ENCODE measurements around the gene FAM168A.

FAM168A gene

DNA sequence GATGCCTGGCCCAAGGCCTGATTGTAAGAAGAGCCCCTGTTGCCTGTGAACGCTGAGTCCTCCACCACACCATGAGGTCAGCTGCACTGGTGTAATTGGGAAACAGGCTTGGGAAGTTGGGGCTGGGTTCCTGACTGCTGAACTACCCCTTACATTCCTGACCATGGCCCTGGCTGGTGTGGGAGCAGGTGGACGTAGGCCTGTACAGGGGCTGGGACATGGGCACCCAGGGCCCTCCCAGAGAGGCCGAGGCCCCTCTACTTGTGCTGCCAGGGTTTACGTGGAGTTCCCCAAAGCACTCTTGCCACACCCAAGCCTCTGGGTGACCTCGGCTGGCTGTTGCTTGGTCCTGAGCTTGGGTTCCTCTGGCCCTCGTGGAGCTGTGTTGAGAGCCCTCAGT is 216.3 kb downstream of the FAM168A start:
- ATAC-seq = no peak

DNA sequence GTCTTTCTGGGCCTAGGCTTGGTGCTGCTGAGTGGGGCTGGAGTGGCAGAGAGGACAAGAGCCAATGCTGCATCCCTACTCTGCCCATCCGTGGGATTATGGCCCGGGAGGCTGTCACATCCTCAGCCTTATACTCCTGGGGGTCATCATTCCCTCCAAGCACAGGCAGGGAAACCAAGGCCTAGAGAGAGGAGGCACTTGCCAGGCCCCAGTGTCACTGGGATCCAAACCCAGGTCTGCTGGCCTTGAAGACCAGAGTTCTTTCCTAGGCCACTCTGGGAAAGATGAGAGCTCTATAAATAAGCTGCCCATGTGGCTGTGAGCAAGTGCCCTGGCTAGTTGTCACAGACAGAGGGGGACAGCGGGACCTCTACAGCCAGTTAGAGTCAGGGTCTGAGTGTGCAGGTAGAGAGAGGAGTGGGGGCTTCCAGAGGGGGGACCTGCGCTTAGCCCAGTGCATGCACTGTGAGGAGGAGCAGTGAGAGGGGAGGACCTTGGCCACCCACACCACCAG is 217.0 kb downstream of the FAM168A start:
- TF ChIP-seq ZFP3 (CRISPR knock-in tag; IDR thresholded peaks at IDR 0.05) (no peak), ESRRG (CRISPR knock-in tag; IDR thresholded peaks at IDR 0.05) (no peak), PPARA (CRISPR knock-in tag; IDR thresholded peaks at IDR 0.05; ENCODE audit: borderline replicate concordance) (no peak), ZC3H10 (CRISPR knock-in tag; IDR thresholded peaks at IDR 0.05) (no peak), TCF4 (CRISPR knock-in tag; IDR thresholded peaks at IDR 0.05; ENCODE audit: borderline replicate concordance) (no peak), CSDC2 (CRISPR knock-in tag; IDR thresholded peaks at IDR 0.05) (no peak), GLIS3 (CRISPR knock-in tag; IDR thresholded peaks at IDR 0.05) (no peak), ZFP30 (CRISPR knock-in tag; IDR thresholded peaks at IDR 0.05) (no peak), ZNF8 (CRISPR knock-in tag; IDR thresholded peaks at IDR 0.05) (no peak), ISL1 (CRISPR knock-in tag; IDR thresholded peaks at IDR 0.05) (no peak)
- TF ChIP-seq, protein P1, sequence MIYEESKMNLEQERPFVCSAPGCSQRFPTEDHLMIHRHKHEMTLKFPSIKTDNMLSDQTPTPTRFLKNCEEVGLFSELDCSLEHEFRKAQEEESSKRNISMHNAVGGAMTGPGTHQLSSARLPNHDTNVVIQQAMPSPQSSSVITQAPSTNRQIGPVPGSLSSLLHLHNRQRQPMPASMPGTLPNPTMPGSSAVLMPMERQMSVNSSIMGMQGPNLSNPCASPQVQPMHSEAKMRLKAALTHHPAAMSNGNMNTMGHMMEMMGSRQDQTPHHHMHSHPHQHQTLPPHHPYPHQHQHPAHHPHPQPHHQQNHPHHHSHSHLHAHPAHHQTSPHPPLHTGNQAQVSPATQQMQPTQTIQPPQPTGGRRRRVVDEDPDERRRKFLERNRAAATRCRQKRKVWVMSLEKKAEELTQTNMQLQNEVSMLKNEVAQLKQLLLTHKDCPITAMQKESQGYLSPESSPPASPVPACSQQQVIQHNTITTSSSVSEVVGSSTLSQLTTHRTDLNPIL (CRISPR knock-in tag; IDR thresholded peaks at IDR 0.05; ENCODE audit: low read depth) = no peak
- ATAC-seq = no peak

More for the DNA sequence above, 216.3 kb downstream of the FAM168A start:
- TF ChIP-seq, protein P2, sequence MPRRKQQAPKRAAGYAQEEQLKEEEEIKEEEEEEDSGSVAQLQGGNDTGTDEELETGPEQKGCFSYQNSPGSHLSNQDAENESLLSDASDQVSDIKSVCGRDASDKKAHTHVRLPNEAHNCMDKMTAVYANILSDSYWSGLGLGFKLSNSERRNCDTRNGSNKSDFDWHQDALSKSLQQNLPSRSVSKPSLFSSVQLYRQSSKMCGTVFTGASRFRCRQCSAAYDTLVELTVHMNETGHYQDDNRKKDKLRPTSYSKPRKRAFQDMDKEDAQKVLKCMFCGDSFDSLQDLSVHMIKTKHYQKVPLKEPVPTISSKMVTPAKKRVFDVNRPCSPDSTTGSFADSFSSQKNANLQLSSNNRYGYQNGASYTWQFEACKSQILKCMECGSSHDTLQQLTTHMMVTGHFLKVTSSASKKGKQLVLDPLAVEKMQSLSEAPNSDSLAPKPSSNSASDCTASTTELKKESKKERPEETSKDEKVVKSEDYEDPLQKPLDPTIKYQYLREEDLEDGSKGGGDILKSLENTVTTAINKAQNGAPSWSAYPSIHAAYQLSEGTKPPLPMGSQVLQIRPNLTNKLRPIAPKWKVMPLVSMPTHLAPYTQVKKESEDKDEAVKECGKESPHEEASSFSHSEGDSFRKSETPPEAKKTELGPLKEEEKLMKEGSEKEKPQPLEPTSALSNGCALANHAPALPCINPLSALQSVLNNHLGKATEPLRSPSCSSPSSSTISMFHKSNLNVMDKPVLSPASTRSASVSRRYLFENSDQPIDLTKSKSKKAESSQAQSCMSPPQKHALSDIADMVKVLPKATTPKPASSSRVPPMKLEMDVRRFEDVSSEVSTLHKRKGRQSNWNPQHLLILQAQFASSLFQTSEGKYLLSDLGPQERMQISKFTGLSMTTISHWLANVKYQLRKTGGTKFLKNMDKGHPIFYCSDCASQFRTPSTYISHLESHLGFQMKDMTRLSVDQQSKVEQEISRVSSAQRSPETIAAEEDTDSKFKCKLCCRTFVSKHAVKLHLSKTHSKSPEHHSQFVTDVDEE (CRISPR knock-in tag; IDR thresholded peaks at IDR 0.05) = no peak
- TF ChIP-seq ZFP30 (CRISPR knock-in tag; IDR thresholded peaks at IDR 0.05) = no peak

DNA sequence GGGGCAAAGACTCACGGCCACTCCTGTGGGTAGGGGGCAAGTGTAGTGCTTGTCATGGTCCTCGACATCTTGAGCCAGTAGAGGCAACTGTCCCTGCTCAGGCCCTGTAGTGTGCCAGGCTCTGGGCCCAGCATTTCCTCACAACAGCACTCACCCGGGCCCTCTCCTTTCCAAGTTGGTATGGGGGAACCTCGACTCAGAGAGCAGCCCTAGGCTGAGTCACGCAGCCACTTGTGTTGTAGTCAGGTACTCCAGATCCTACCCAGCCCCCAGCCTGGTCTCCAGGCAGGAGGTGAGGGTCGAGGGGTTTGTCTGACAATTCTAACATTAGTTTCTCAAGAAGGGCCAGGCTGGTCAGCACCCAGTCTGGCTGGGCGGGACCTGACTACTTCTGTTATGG is 217.6 kb downstream of the FAM168A start:
- no peak for ATAC-seq
- TF ChIP-seq ZNF565 (CRISPR knock-in tag; conservative IDR thresholded peaks at IDR 0.05; ENCODE audit: low read depth) (no peak), ISL1 (CRISPR knock-in tag; IDR thresholded peaks at IDR 0.05) (no peak), ZC3H10 (CRISPR knock-in tag; IDR thresholded peaks at IDR 0.05) (no peak), CSDC2 (CRISPR knock-in tag; IDR thresholded peaks at IDR 0.05) (no peak), BACH2 (CRISPR knock-in tag; IDR thresholded peaks at IDR 0.05; ENCODE audit: borderline replicate concordance) (no peak)
- TF ChIP-seq, protein P3, sequence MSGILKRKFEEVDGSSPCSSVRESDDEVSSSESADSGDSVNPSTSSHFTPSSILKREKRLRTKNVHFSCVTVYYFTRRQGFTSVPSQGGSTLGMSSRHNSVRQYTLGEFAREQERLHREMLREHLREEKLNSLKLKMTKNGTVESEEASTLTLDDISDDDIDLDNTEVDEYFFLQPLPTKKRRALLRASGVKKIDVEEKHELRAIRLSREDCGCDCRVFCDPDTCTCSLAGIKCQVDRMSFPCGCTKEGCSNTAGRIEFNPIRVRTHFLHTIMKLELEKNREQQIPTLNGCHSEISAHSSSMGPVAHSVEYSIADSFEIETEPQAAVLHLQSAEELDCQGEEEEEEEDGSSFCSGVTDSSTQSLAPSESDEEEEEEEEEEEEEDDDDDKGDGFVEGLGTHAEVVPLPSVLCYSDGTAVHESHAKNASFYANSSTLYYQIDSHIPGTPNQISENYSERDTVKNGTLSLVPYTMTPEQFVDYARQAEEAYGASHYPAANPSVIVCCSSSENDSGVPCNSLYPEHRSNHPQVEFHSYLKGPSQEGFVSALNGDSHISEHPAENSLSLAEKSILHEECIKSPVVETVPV (CRISPR knock-in tag; IDR thresholded peaks at IDR 0.05) = no peak
- TF ChIP-seq, protein P2 (CRISPR knock-in tag; IDR thresholded peaks at IDR 0.05) = no peak
- TF ChIP-seq, protein P4, sequence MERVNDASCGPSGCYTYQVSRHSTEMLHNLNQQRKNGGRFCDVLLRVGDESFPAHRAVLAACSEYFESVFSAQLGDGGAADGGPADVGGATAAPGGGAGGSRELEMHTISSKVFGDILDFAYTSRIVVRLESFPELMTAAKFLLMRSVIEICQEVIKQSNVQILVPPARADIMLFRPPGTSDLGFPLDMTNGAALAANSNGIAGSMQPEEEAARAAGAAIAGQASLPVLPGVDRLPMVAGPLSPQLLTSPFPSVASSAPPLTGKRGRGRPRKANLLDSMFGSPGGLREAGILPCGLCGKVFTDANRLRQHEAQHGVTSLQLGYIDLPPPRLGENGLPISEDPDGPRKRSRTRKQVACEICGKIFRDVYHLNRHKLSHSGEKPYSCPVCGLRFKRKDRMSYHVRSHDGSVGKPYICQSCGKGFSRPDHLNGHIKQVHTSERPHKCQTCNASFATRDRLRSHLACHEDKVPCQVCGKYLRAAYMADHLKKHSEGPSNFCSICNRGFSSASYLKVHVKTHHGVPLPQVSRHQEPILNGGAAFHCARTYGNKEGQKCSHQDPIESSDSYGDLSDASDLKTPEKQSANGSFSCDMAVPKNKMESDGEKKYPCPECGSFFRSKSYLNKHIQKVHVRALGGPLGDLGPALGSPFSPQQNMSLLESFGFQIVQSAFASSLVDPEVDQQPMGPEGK (CRISPR knock-in tag; IDR thresholded peaks at IDR 0.05; ENCODE audit: borderline replicate concordance) = no peak

DNA sequence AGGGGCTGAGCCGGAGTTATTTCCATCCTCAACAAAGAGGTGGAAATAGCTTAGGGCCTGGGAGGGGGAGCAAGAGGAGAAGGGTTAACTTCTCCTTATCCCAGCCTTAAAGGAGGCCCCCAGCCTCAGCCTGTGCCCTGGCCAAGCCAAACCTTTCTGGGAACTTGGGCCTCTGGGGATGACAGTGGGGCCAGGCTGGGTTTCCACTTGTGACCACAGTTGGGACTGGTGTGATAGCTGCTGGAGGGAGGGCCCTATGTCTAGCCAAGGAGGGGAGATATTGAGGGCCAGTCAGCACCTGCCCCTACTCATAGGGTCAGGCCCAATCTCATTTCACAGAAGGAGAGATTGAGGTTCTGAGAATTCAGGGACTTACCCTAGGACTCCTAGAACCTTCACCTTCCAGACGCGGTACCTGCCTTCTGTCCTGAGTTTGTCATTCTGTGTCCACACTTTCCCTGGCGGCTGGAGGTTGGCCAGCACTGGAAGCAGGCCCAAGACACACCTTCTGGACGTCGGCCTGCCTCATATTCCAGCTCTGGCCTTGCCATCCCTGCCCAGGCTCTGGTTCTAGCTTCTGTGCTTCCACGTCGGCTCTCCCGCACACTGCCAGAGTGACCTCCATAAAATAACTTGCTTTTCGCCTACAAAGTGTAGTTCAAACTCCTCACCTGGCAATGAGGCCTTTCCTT is 218.6 kb downstream of the FAM168A start:
- ATAC-seq = no peak
- TF ChIP-seq CSDC2 (CRISPR knock-in tag; IDR thresholded peaks at IDR 0.05) (no peak), ESRRG (CRISPR knock-in tag; IDR thresholded peaks at IDR 0.05) (no peak)
